HFFc6 (cell line): ENCODE data around the gene PICALM. TPM values are rescaled to one million over a fixed set of nuclear protein-coding genes. Genes with fewer than 3 reads are reported as not detected.

ENCODE experiments used
- DNase-seq: peaks from one replicate; pipeline ENCODE4 v3.0.0-alpha.2; 2018
- H3K27ac Mint-ChIP-seq: 2 replicates; pipeline ENCODE4 v1.8.0; 2020; ENCODE audit warnings: mild to moderate bottlenecking, mixed read lengths
- H3K27me3 Mint-ChIP-seq: 2 replicates; pipeline ENCODE4 v1.8.0; 2021; ENCODE audit warnings: mild to moderate bottlenecking, moderate library complexity, mixed read lengths; ENCODE audit not compliant: insufficient read depth
- H3K36me3 Mint-ChIP-seq: 2 replicates; pipeline ENCODE4 v1.8.0; 2021; ENCODE audit warnings: low read depth, mixed read lengths
- H3K4me1 Mint-ChIP-seq: 2 replicates; pipeline ENCODE4 v1.8.0; 2020; ENCODE audit warnings: low read depth, mixed read lengths
- H3K4me3 Mint-ChIP-seq: 2 replicates; pipeline ENCODE4 v1.8.0; 2020; ENCODE audit warnings: mild to moderate bottlenecking, moderate library complexity, mixed read lengths
- H3K9me3 Mint-ChIP-seq: 2 replicates; pipeline ENCODE4 v1.8.0; 2020; ENCODE audit warnings: mild to moderate bottlenecking, mixed read lengths
- CTCF ChIP-seq: fragments of 200-600 bp; sonication (generic); IDR thresholded peaks from 2 replicates; pipeline ENCODE4 v1.5.0; 2021; ENCODE audit warnings: antibody characterized with exemption, mild to moderate bottlenecking
- total RNA-seq, 6 experiments: library from RNA; stranded (reverse); fragmentation: NEBNext Ultra II Directional; extraction: Animal tissue kit (Norgen Biotek cat#: 25700); gene quantifications; 2 replicates in 1 of 6; 3 replicates in 5 of 6; pipeline ENCODE4 v1.2.3, GENCODE V29; 2021

The PICALM gene
- total RNA-seq, 6 experiments from 2014 or later = 193 to 267 (median 244) TPM

GRCh38 chr11:85950317-85951048, 118.4 kb downstream of the PICALM start:
- H3K36me3 Mint-ChIP-seq = peaks cover 27% of the 10 kb centered on the region
- DNase-seq = no peak
- H3K9me3 Mint-ChIP-seq = no peaks in the 10 kb centered on the region; the same call in 1 of the 2 replicates
- no peak overlapping the region for H3K27ac Mint-ChIP-seq
- TF ChIP-seq CTCF = no peak
- peaks cover 33% of the 10 kb centered on the region for H3K27me3 Mint-ChIP-seq
- H3K4me3 Mint-ChIP-seq = peak overlapping the region; percentile 27; the same call in 1 of the 2 replicates
- peaks cover 61% of the 10 kb centered on the region for H3K4me1 Mint-ChIP-seq

- Mint-ChIP-seq H3K4me1 (peaks cover 58% of the 10 kb centered on the region), H3K27ac (peak overlapping the region; percentile 60), H3K9me3 (no peaks in the 10 kb centered on the region; the same call in 1 of the 2 replicates)
Observed at GRCh38 chr11:85949798-85950197, 119.1 kb downstream of the PICALM start.

GRCh38 chr11:85948884-85949283, 120.0 kb downstream of the PICALM start:
- TF ChIP-seq CTCF = no peak
- H3K4me1 Mint-ChIP-seq = peaks cover 58% of the 10 kb centered on the region
- no peaks in the 10 kb centered on the region; the same call in 1 of the 2 replicates for H3K9me3 Mint-ChIP-seq
- peaks cover 18% of the 10 kb centered on the region for H3K36me3 Mint-ChIP-seq
- no peak for DNase-seq
- peak overlapping the region; percentile 74 for H3K27ac Mint-ChIP-seq
- H3K4me3 Mint-ChIP-seq = 0 out of 2 replicates have a peak overlapping the region, but pooled peaks have one; percentile 40
- peaks cover 28% of the 10 kb centered on the region for H3K27me3 Mint-ChIP-seq

More at GRCh38 chr11:85949798-85950197, 119.1 kb downstream of the PICALM start:
- Mint-ChIP-seq H3K4me3 (no peak overlapping the region), H3K36me3 (peaks cover 22% of the 10 kb centered on the region), H3K27me3 (peaks cover 33% of the 10 kb centered on the region)
- TF ChIP-seq CTCF = no peak
- DNase-seq = no peak

- Mint-ChIP-seq H3K27ac (peak overlapping the region; percentile 74), H3K4me1 (peaks cover 58% of the 10 kb centered on the region), H3K4me3 (peak overlapping the region; percentile 40)
Observed at GRCh38 chr11:85947431-85948272, 121.2 kb downstream of the PICALM start.

More at GRCh38 chr11:85947431-85948272, 121.2 kb downstream of the PICALM start:
- peak; percentile 79 for DNase-seq
- Mint-ChIP-seq H3K27me3 (peaks cover 22% of the 10 kb centered on the region), H3K36me3 (peaks cover 7% of the 10 kb centered on the region), H3K9me3 (no peaks in the 10 kb centered on the region)
- no peak for TF ChIP-seq CTCF
